ENCODE results near the gene B3GALNT1.

The B3GALNT1 gene, protein sequence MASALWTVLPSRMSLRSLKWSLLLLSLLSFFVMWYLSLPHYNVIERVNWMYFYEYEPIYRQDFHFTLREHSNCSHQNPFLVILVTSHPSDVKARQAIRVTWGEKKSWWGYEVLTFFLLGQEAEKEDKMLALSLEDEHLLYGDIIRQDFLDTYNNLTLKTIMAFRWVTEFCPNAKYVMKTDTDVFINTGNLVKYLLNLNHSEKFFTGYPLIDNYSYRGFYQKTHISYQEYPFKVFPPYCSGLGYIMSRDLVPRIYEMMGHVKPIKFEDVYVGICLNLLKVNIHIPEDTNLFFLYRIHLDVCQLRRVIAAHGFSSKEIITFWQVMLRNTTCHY

DNA sequence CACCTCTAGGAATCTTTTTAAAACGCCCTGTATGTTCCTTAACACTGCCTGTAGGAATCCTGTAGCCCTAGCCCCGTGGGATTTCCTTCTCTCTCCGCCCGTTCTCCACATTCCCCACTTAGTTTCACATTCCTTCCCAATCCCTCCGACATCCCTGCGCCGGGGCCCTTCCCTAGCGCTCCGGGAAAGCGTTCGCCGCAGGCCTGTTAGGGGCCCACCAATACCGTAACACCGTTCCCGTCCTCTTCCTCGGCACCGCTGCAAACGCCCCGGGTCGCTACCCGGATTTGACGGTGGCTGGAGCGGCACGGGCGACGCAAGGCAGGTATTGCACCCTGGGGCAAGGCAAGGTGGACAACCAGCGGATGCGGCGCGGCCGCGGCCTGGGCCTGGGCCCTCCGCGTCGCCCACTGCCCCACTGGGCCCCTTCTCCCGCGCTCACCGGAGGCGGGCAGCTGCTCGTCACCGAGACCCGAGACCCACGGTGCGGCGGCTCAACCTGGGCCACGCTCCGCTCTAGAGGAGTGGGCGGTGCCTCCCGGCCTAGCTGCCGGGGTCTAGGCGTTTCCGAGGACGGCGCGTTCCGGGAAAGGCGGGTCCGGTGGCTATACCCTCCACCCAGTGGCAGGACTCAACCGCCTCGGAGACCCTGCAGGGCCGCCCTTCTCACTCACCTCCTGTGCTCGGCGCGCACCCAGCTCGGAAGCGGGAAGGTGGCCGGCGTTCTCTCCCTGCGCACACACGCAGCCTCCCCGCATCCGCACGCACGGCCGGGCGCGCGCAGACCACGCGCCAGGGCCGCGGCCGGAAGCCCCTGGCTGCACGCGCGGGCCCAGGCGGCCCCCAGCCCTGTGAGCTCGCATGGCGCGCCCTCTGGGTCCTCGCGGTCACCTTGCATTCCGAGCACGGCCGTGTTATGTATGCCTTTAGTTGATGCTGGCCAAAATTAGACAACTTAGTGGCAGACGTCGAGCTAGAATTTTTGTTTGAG lies at the start of gene B3GALNT1:
Gene B3GALNT1, minus strand, starts transcription at position 789 of the 991 bp plus-strand sequence. CDS start 18,595 bp downstream, outside the sequence.
- no peak for DNase-seq

DNA sequence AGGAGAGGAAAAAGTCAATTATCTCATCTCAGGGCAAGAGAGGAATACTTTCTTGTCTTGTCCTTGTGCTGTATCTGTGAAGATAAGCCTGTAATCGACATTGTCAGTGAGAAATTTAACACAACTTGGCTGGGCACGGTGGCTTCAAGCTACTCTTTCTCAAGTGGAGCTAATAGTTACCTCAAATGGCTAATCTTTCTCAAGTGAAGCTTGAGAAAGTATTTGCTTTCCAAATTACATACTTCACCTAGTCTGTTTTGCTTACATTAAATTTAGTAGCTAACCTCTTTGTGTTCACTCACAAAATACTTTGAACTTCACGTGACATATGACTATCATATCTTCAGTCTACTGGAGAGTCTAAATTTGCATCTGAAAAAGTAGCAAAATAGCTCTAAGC lies 48.3 kb upstream of the B3GALNT1 start:
- no peak for DNase-seq

DNA sequence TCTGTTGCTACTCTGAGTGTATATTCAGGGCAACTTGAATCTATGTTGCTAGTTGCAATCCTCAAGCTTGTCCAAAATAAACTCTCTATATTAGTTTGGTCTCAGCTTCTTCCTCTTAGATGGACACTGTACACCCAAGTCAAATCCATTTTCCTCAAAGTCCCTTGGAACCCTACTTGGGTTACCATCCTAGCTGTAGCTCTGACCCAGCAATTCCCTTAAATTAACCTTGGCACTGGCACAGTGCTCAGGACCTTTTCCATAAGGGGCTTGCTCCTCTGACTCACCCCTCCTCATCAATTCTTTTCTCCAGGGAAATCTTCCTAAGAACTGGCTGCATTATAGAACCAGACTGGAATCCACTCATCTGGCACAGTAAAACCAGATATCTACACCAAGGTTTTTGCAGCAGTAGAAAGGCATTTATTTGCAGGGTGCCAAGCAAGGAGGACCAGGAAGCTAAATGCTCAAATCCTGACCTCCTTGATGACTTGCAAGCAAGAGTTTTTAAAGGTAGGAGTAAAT lies 44.9 kb upstream of the B3GALNT1 start:
- no peak for DNase-seq

DNA sequence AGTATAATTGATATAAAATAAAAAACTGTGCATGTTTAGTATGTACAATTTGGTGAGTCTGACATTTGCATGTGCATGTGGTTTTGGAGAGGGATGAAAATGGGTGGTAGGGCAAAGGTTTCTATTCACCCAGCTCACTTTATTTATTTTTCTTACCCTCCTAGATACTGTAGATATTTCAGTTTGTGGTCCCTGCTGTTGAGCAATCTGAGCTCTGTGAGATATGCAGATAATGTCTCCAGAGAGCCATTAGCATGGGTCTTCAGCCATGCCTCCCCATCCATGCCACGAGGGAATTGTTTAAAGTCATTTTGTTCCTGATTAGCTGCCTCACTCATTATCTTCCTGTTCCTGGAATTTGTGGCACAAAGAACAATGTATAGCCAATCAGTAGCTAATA lies 44.4 kb upstream of the B3GALNT1 start:
- DNase-seq, result no peak

DNA sequence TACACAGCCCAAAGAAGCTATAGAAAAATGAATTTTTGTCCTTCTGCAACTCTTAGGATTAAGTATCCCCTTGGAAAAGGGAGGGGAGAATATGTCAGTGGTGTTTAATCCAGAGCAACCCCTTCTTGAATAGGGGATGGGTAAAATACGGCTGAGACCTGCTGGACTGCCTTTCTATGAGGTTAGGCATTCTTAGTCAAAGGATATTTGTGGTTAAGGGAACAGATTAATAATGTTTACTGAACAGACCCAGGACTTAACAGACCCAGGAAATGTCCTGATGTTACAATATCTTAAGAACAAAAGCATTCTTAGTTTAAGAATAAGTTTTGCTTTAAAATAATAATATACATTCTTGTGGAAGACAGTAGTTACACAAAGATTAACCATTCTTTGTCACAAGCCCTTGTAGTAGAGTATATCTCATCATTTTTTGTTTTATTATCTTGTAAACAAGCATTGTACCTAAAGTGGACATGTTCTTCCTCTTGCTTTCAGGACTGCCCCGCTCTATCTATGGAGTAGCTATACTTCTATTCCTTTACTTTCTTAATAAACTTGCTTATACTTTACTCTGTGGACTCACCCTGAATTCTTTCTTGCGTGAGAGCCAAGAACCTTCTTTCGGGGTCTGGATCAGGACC lies 43.8 kb upstream of the B3GALNT1 start:
- DNase-seq, result no peak

DNA sequence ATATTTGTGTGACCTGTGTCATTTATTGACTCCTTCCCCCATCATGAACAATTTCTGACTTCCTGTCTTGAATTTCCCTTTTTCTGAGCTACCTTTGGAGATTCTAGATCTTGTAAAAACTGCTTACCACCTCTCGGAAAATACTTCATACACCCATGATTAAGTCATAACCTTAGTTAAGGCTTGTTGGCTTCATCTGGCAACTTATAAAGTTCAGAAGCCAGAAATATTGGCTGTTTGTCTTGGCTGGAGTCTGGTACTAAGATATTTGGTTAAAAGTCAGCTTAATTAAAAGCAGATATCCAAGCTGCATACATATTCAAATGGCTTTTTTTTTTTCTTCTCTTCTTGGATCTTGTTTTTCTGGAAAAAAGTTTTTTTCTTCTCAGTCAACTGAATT lies 37.3 kb upstream of the B3GALNT1 start:
- DNase-seq, result no peak

DNA sequence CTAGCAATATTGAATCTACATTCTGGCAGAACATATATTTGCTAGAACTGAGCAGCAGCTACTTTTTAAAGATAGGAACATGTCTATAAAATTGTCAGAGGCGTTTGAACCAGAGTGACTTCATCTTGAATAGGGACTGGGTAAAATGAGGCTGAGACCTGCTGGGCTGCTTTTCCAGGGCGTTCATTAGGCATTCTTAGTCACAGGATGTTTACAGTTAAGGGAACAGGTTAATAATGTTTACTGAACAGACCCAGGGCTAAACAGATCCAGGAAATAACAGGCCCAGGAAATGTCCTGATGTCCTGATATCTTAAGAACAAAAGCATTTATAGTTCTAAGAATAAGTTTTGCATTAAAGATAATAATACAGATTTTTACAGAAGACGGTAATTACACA lies 34.5 kb upstream of the B3GALNT1 start:
- DNase-seq, result no peak

DNA sequence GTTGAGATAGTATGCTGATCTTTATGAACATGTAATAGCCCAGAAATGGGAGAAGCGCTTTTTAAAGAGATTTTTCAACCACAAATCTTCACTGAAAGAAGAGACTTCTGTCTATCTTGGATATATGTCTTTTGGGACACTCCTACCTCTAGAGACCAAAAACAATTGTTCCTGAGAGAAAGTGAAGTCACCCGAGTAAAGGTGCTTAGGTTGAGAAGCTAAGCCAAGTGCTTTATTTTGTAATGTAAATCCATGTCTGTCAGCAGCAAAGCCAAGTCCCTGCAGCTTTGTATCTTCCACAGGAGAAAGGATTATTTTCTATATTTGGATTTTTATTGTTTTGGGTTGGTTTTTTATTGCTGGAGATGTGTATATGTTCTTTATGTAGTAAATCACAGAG lies 32.1 kb upstream of the B3GALNT1 start:
- DNase-seq, result no peak

DNA sequence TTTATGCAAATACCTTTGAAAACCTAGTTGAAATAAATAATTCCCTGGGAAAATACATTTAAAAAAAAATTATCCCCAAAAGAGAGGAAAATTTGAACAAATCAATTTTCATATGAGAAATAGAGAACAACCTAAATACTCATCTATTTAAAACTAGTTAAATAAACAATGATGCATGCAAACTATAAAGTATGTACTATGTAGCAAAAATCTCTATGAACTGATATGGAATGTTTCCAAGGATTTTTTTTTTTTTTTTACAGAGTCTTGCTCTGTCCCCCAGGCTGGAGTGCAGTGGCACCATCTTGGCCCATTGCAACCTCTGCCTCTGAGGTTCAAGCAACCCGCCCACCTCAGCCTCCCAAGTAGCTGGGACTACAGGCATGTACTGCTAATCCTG lies 27.2 kb upstream of the B3GALNT1 start:
- no peak for DNase-seq

DNA sequence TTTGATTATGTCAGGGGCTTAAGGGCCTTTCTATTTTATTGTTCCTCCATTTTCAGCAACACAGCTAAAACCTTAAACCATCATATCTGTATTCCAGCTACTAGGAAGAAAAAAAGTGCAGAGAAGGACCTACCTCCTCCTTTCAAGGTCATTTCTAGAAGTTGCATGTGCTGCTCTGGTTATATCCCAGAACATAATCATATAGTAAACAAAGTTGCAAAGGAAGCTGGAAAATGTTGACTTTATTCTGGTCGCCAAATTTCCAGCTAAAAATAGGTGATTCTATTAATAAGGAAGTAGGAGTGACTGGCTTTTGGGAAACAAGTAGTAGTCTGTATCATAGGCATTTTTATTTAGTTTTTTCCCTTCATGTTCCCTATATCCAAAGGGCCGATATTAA lies 21.3 kb upstream of the B3GALNT1 start:
- no peak for DNase-seq

DNA sequence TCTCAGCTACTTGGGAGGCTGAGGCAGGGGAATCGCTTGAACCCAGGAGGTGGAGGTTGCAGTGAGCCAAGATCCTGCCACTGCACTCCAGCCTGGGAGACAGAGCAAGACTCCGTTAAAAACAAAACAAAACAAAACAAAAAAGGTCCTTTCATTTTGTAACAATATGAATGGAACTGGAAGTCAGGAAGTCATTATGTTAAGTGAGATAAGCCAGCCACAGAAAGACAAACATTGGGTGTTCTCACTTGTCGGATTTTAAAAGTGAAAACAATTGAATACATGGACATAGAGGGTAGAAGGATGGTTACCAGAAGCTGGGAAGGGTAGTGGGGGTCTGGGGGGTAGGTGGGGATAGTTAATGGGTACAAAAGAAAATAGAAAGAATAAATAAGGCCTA lies 12.5 kb upstream of the B3GALNT1 start:
- no peak for DNase-seq

DNA sequence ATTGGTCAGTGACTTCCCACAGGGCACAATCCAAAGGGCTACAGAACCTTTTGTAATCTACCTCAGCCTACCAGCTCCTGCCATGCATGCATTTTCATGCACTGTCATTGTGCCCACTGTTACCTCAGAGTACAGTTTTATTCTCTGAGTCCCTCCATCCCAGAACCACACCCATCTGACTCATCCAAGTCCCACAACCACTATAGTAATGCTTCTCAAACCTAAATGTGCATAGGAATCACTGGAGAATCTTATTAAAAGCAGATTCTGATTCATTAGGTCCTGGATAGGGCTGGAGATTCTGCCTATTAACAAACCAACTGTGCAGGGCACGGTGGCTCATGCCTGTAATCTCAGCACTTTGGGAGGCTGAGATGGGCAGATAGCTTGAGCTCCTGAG lies 3.7 kb upstream of the B3GALNT1 start:
- DNase-seq, result no peak

DNA sequence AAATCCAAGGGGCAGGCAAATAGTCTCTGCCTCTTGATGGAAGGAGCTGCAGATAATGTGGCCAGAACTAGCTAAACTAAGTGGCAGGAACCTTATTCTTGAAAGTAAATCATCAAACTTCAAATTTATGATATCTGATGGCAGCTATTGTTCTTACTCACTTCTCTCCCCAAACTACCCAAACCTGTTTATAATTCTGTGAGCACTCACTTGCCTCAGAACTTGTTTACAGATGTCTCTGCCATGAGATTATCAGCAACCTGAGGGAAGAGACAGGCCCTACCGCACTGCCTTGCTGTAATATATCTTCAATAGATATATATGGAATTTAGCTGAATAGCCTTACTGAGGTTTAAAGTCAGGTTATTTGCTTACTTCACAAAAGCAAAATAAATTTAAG lies 2.2 kb upstream of the B3GALNT1 start:
- DNase-seq, result no peak

DNA sequence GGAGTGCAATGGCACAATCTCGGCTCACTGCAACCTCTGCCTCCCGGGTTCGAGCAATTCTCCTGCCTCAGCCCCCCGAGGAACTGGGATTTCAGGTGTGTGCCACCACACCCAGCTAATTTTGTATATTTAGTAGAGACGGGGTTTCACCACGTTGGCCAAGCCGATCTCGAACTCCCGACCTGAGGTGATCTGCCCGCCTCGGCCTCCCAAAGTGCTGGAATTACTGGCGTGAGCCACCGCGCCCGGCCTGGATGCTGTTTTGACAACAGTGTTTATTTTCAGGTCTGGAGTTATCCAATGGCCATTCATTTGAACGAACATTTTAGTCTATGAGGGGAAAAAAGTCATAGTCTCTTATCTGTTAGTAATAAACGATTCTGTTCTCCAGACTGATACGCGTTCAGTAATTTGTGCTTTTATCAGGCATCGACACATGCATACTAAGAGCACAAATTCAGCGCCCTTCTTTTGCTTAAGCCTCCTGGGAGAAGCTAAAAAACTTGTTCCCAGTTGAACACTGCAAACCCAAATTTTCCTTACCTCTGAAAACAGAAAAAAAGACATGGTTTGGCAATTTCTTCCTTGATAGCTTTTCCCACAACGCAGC lies 1.3 kb downstream of the B3GALNT1 start:
- no peak for DNase-seq

DNA sequence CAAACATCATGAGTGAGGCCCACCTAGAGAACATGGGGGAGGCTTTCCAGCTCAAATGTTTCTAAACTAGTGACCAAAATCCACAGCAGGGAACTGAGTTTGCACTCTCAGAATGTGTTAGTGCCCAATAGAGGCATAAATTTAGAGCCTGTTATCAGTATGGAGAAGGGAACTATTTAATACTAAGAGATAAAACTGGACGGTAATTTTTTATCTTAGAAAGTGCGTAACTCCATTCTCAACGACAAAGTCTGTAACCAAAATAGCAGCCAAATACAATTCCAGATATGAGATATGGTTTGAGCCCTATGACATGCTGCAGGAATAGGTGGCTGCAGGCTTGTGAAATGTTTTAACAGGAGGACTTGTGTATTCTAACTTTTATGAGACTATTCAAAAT lies 3.5 kb downstream of the B3GALNT1 start:
- DNase-seq, result no peak

DNA sequence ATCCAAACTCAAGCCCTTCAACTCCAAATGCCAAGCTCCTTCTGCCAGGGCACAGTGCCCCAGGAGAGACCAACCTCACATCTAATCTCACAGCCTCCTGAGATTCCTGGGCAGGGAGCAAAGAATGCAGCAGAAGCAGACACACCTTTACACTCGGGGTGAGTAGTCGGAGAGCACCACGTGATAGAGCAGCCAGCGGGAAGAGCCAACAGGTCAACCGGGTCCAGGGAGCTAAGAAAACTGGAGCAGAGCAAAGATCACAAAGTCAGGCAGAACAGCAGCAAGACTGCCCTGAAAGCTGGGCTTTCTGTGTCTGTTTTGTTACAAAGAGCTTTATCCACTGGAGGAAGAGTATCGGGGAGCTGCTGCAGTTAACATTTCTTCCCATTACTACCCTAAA lies 4.2 kb downstream of the B3GALNT1 start:
- no peak for DNase-seq

DNA sequence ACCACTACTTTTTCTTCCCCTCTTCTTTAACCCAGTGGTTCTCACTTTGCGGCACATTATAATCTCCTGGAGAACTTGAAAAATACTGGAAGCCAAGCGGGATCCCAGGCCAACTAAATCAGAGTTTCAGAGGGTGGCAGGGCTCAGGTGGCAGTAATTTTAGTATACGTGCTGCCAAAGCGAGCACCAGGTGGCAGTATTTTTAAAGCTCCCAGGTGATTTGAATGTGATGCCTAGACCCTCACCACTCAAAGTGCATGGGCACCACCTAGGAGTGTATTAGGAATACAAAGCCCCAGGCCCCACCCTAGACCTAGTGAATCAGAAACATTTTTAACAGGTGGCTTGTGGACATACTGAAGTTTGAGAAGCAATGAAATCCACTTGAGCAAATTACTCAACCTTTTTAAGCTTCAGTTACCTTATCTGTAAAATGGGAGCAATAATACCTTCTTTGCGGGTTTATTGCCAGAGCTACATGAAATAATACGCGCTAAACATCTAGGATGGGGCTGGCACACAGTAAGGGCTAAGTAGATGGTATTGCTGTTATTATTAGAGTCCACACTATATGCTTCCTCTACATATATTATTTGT lies 8.3 kb downstream of the B3GALNT1 start:
- DNase-seq, result no peak

DNA sequence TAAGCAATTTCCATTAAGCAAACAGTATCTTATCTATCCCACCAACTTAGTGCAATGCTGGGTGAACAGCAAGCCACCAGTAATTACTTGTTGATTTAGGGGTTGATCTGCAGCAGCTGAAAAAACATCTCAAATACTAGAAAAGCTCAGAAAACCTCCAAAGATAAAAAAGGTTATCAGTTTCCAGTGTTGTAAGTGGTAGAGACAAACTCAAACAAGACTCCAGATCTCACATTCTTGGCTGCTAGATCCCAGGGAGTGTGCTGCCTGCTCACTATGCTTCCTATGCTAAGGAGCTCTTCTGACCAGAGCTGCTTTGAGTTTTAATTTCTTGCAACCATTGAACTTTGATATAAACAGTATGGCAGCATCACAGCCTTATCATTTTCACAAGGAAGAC lies 11.3 kb downstream of the B3GALNT1 start:
- DNase-seq, result no peak

DNA sequence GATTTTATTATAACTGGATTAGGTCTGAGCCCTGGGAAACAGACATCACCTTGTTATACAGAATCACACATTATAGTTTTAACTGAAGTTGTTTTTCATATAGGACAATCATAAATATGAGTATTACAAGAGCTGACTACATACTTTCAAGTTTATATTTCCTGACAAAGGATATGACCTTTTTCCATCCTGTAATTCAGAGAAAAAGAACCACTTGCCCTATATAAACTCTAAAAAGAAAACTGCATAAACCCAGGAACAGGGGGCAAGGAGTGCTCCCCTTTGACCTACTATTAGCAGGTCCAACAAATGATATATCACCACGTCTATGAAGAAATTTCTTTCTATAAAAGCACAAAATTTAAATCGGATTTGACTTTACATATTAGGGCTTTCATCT lies 20.9 kb downstream of the B3GALNT1 start:
- no peak for DNase-seq

DNA sequence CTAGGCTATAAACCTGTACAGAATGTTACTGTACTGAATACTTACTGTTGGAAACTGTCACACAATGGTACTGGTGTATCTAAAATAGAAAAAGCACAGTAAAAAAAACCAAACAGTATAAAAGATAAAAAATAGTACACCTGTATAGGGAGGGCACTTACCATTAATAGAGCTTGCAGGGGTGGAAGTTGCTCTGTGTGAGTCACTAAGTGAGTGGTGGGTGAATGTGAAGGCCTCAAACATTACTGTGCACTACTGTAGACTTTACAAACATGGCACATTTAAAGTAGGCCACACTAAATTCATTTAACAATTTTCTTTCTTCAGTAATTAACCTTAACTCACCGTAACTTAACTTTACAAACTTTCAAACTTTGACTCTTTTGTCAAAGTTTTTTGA lies 22.0 kb downstream of the B3GALNT1 start:
- no peak for DNase-seq

DNA sequence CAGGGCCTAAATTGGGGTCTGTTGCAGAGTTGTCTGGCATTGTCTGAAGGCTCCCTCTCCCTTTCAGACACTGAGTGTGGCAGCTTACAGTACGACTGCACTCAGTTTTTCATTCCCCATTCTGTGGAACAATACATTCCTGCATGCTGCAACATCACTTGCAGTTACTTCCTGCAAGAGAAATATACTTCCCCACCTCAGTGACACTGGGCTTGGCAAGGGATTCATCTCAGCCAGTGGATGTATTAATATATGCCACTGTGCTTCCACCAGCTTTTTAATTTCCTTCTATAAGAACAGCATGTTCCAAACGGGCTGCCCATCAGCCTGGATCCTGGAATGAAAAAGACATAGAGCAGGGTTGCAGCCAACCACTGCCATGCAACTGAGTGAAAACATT lies 23.1 kb downstream of the B3GALNT1 start:
- no peak for DNase-seq

DNA sequence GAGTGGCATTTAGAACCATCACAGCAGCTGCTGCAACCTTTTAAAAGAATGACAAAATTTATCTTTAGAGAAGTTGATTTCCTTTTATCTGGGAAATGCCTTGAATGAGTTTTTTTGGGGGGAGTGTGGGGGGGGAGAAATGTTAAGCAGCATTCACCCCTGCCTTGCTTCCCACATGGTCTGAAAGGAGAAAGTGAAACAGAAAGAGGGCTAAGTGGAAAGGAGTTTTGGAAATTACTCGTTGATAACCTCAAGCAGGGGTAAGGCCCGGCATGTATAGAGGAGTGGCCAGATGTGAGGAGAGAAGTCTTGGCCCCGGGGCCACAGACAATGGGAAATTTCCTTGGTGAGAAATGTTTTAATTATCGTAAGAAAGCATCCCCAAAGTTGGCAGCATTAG lies 23.5 kb downstream of the B3GALNT1 start:
- DNase-seq, result no peak

DNA sequence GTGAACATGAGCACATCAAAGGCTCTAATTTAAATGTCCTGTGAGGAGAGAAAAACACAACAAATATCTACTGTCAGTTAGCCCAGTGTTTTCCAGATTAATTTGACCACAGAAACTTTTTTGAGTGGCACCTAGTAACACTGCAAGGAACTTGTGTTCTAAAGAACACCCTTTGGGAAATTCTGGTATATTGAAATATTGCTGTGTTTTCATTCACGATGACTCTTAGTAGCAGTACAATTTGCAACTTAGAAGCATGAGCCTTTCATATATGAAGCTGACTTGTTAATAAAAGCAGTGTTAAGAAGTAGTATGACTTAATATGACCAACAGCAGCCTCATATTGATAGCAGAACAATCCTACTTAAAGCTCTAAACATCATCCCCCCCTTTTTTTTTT lies 32.0 kb downstream of the B3GALNT1 start:
- no peak for DNase-seq
